HG03097 (cell line): ENCODE results near the gene FABP2.
"Not testable (repeated sequence)": the region's sequence is repeated elsewhere in the genome, so short reads cannot be mapped to it uniquely, and the experiment has no call there.

Source experiments
- ATAC-seq: cut with Tn5 transposase; IDR thresholded peaks from one replicate; pipeline ENCODE4 v1.9.1; 2021; ENCODE audit not compliant: unreplicated experiment, low FRiP score

The FABP2 gene

DNA sequence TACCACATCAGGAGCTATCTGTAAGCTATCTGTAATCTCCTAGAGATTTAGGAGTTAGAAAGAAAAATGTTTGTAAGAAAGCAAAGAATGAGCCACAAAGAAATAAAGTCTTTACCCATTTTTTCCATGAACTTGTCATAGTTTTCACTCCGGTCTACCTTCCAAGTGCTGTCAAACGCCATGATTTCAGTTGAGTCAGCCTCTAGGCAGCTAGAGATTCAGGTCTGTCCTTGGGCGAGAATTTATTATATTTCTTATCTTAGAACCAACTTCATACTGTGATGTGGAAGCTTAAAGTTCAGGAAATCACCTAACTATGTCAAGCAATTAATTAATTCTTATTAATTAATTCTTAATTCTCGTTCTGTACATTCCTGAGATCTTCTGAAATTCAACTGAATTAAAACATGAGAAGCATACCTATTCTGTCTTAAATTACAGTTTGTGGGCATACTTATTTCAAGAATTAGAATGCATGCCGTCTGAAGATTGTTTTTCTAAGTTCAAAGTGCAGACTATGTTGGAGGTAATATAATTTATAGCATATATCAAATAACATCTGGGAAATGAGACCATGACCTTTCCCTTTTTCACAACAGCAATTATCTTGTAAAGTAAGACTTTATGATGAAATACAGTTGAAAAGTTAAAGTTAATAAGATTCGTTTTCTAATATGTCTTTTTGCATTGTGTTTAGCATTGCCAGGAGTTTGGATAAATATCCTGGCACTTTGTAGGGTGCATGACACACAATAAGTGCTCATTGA lies at the start of gene FABP2:
TSS of gene FABP2 (minus strand) at position 218 of the 767 bp plus-strand sequence. CDS start at position 182, 36 bp downstream.
- no peak for ATAC-seq

DNA sequence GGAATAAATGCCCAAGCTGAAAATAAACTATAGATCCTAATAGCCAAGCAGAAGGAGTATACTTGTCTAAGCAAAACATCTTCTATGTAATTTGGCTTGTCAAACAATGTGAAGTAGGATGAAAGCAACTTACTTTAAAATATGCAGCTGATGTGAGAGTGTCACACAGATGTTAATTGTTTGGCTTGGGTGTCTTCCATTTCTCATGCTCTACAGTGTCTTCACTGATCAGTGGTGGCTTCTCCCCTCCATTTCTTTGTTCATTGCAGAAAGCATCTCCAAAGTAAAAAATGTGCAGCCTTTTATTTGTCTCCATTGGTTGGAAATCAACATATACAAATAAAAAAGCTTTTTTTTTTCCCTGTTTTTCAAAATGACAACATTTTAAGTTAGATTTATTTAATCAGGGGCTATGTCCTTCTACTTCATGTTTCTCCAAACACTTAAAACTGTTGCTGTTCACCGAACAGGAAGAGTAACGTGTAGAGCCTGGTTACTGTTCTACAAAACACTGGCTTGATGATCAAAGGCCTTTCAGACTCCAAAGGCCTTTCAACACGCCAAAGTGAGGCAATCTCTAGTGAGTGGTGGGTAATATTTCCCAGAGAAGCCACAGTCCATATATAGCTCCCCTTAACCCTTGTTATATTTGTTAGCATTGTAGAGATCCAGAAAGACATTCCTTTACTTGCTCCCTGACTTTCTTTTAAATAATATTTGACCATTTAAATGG lies 49.2 kb upstream of the FABP2 start:
- ATAC-seq = not testable (repeated sequence)

- peak; percentile 97 for ATAC-seq
These were observed 48.5 kb upstream of the FABP2 start for GRCh38 chr4:119370392-119370791.

GRCh38 chr4:119366802-119367201 lies 44.9 kb upstream of the FABP2 start:
- ATAC-seq = not testable (repeated sequence)

DNA sequence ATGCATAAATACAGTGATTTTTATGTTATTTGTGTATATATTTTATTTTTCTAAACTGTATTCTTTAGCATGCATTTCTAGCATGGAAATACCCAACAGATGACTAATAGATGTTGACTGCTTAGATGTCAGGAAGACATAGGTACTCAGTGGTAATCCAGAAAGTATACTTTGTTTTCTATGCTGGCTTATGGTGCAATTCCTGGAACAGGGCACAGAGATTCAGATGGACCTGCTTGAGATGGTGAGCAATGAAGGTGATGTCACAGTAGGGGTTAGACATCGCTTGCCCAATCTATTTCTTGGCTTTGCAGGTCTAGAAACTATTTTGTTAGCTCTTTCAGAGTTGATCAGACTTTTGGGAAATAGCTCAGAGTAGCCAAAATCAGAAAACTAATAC lies 42.3 kb upstream of the FABP2 start:
- not testable (repeated sequence) for ATAC-seq

DNA sequence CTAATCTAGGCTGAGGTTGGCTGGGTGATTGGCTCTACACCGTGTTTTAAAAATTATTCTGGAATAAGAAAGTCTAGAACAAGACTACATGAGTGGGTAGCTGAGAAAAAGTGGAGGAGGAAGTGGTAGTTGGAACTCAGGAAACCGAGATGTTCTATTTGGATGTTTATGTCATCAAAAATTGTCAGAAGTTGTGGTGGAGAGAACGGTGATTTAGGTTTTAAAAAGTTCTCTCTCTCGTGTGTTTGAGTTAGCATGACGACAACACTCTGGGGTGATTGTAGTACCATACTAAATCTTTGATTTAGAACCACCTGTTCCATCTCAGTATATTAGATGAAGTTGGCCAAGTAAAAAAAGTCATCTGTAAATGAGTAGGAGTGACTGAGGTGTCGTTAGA lies 41.4 kb upstream of the FABP2 start:
- not testable (repeated sequence) for ATAC-seq

- not testable (repeated sequence) for ATAC-seq
These were observed 40.5 kb upstream of the FABP2 start for GRCh38 chr4:119362413-119362812.

DNA sequence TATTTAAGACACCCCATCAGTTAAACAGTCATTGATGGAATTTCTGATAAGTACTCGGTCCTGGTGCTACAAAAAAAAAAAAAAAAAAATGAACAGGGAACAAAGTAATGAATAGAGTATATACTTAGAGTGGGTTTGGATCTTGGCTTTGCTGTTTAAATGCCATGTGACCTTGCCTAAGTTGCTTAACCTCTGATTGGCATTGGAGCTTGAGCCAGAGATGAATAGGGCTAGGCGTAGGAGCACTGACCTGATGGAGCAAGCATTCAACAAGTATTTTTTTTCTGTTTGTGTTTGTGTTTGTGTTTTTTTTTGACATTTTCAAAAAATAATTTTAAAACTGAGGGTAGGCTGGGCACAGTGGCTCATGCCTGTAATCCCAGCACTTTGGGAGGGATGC lies 37.9 kb upstream of the FABP2 start:
- ATAC-seq = not testable (repeated sequence)

GRCh38 chr4:119356796-119357195 lies 34.9 kb upstream of the FABP2 start:
- ATAC-seq = not testable (repeated sequence)

- ATAC-seq = not testable (repeated sequence)
These were observed 34.1 kb upstream of the FABP2 start for GRCh38 chr4:119356041-119356440.

- ATAC-seq = not testable (repeated sequence)
These were observed 31.4 kb upstream of the FABP2 start for GRCh38 chr4:119353364-119353763.

GRCh38 chr4:119348169-119348568 lies 26.2 kb upstream of the FABP2 start:
- ATAC-seq = not testable (repeated sequence)

GRCh38 chr4:119343293-119343692 lies 21.4 kb upstream of the FABP2 start:
- not testable (repeated sequence) for ATAC-seq

DNA sequence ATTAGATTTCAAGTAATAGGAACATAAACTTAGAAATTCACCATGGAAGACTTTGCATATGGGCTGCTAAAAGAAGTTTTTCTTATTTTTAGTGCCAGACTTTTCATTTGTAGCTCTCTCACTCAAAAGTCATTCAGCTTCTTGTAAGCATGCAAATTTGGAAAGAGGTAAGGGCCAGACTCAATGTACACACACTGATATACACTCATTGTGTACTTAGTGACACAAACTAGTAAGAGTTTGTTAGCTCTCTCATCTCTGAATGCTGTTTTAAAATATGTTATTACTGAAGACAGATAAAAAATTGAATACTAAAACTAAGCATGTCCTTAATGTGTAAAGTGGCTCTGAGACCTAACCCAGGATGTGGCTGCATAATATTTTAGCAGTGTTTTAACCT lies 18.0 kb upstream of the FABP2 start:
- ATAC-seq = not testable (repeated sequence)

DNA sequence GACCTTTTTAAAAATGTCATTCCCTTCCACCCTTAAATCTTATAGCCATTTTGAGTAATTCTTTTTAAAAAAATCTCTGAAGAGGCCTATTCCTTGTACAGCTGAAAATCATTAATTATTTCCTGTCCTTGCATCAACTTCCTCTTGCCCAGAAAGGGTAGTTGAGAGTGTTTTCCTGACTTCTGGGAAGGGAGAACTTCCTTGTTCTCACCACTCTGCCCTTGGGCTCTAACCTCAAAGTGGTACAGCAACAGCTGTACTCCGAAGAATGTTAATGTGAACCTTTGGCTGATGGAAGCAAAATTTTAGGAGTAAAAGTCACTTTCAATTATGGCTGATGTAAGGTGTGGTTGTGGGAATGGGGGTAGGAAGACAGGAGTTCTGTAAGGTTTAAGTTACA lies 15.1 kb upstream of the FABP2 start:
- ATAC-seq = no peak

- not testable (repeated sequence) for ATAC-seq
These were observed 14.5 kb upstream of the FABP2 start for GRCh38 chr4:119336332-119336979.

- no peak for ATAC-seq
These were observed 8.1 kb upstream of the FABP2 start for GRCh38 chr4:119329835-119330620.

GRCh38 chr4:119328695-119329094 lies 6.8 kb upstream of the FABP2 start:
- no peak for ATAC-seq

- no peak for ATAC-seq
These were observed 3.9 kb downstream of the FABP2 start for GRCh38 chr4:119317990-119318389.

DNA sequence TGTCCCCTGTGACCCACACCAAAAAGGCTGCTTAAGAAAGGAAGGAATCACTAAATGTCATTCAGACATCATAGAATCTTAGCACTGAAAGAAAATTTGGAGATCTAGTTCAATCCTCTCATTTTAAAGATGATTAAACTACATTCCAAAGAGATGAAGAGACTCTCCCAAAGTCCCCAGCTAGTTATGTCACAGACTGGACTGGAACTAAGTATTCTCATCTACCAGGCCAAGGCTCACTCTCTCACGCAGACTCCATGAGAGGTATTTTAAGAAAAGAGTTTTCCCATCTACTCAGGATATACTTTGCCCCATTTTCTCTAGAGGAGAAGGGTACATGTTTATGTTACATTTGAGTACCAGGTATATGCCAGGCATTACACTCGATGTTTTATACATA lies 6.9 kb downstream of the FABP2 start:
- ATAC-seq = no peak
